ENCODE data around the gene SLC4A3. TPM values are rescaled to one million over a fixed set of nuclear protein-coding genes. Genes with fewer than 3 reads are reported as not detected.

The SLC4A3 gene
- total and polyA plus RNA-seq, 2 donors from 2014 or later, result 4.9 to 5.2 TPM

- no peak for FAIRE-seq
- no peak overlapping the region for H3K27ac ChIP-seq (ENCODE audit: low read depth in 2 of 2, low read length in 2 of 2)
- intact Hi-C loops (cut with DNase I), result no loop called here
These were observed 11.0 kb downstream of the SLC4A3 start for GRCh38 chr2:219638217-219638947.

GRCh38 chr2:219638948-219639755 is 11.7 kb downstream of the SLC4A3 start:
- Histone ChIP-seq H3K4me3 (ENCODE audit: low read length in 3 of 3) (no peak overlapping the region), H3K27ac (ENCODE audit: low read depth in 2 of 2, low read length in 2 of 2) (no peak overlapping the region), H3K4me1 (ENCODE audit: control insufficient read depth in 2 of 3, insufficient read depth in 2 of 3, low read depth in 1 of 3, low read length in 3 of 3) (peaks cover 0 to 2% (median 0%) of the 10 kb centered on the region in 3 donors), H3K27me3 (ENCODE audit: control insufficient read depth, insufficient read depth, low read length) (no peaks in the 10 kb centered on the region), H3K9me3 (ENCODE audit: control insufficient read depth in 2 of 3, insufficient read depth in 1 of 3, low read length in 3 of 3) (no peaks in the 10 kb centered on the region), H3K36me3 (ENCODE audit: control insufficient read depth in 2 of 3, insufficient read depth in 3 of 3, low read length in 3 of 3) (no peaks in the 10 kb centered on the region), H3K9ac (ENCODE audit: low read length in 3 of 3) (no peak overlapping the region)
- no peak for FAIRE-seq
- TF ChIP-seq CTCF (IDR thresholded peaks at IDR 0.05; ENCODE audit: borderline replicate concordance, extremely low read depth, insufficient read depth), result no peak
- intact Hi-C loops (cut with DNase I), result no loop called here
- peak in 2 of 5 donors; percentile 46 to 67 for DNase-seq

More at GRCh38 chr2:219638217-219638947, 11.0 kb downstream of the SLC4A3 start:
- H3K9me3 ChIP-seq (ENCODE audit: control insufficient read depth in 2 of 3, insufficient read depth in 1 of 3, low read length in 3 of 3), result no peaks in the 10 kb centered on the region
- peaks cover 0 to 2% (median 0%) of the 10 kb centered on the region in 3 donors for H3K4me1 ChIP-seq (ENCODE audit: control insufficient read depth in 2 of 3, insufficient read depth in 2 of 3, low read depth in 1 of 3, low read length in 3 of 3)
- no peaks in the 10 kb centered on the region for H3K36me3 ChIP-seq (ENCODE audit: control insufficient read depth in 2 of 3, insufficient read depth in 3 of 3, low read length in 3 of 3)
- no peaks in the 10 kb centered on the region for H3K27me3 ChIP-seq (ENCODE audit: control insufficient read depth, insufficient read depth, low read length)
- TF ChIP-seq CTCF (IDR thresholded peaks at IDR 0.05; ENCODE audit: borderline replicate concordance, extremely low read depth, insufficient read depth), result no peak
- H3K4me3 ChIP-seq (ENCODE audit: low read length in 3 of 3), result no peak overlapping the region
- no peak overlapping the region for H3K9ac ChIP-seq (ENCODE audit: low read length in 3 of 3)
- peak in 1 of 5 donors; percentile 26 for DNase-seq

GRCh38 chr2:219641390-219642068 is 14.1 kb downstream of the SLC4A3 start:
- intact Hi-C loops (cut with DNase I), result no loop called here
- Histone ChIP-seq H3K9ac (ENCODE audit: low read length in 3 of 3) (no peak overlapping the region), H3K27ac (ENCODE audit: low read depth in 2 of 2, low read length in 2 of 2) (no peak overlapping the region), H3K4me3 (ENCODE audit: low read length in 3 of 3) (no peak overlapping the region), H3K27me3 (ENCODE audit: control insufficient read depth, insufficient read depth, low read length) (no peaks in the 10 kb centered on the region), H3K4me1 (ENCODE audit: control insufficient read depth in 2 of 3, insufficient read depth in 2 of 3, low read depth in 1 of 3, low read length in 3 of 3) (peaks cover 0 to 4% (median 0%) of the 10 kb centered on the region in 3 donors), H3K9me3 (ENCODE audit: control insufficient read depth in 2 of 3, insufficient read depth in 1 of 3, low read length in 3 of 3) (no peaks in the 10 kb centered on the region), H3K36me3 (ENCODE audit: control insufficient read depth in 2 of 3, insufficient read depth in 3 of 3, low read length in 3 of 3) (no peaks in the 10 kb centered on the region)
- FAIRE-seq (no peak), DNase-seq (peak in 1 of 5 donors; percentile 44)
- no peak for TF ChIP-seq CTCF (IDR thresholded peaks at IDR 0.05; ENCODE audit: borderline replicate concordance, extremely low read depth, insufficient read depth)

Measured in kidney (tissue), 14 donors.